ENCODE measurements around the gene KCNMA1.
"Not testable (repeated sequence)": the region's sequence is repeated elsewhere in the genome, so short reads cannot be mapped to it uniquely, and the experiment has no call there.

Gene KCNMA1

DNA sequence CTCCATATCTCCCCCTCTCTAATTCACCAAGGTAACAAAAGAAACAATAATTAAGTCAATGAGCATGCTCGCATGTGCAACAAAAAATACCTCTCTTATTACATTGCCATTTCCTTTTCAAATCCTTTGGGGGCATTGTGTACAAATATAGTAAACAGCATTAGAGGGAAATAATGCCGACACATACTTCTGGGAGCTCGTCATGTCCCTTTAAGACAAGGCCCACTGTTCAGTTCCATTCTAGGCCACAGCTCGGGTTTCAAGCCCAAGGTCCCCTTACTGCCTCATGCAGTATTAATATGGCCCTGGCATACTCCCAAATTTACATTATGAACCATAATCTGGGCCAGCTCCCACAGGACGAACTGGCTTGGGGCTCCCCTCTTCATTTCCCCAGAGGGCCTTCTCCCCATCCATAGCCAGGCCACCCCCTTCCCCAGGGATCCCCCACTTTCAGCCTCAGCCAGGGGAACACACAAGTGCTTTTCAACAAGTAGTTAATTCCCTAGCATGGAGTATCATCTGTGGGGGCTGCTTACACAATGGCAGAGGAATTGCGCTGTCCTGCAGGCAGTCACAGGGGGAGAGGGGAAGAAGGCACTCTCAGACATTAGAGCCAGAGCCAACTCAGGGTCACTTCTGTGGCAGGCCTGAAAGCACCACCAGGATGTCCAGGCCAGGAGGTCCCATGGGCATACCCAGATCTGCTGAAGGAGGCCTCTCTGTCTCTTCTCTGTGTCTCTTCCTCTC, 110.6 kb downstream of the KCNMA1 start:
- Mint-ChIP-seq H3K36me3 (ENCODE audit: low read depth) (no peaks in the 10 kb centered on the region), H3K9me3 (no peaks in the 10 kb centered on the region), H3K27me3 (peaks cover 11% of the 10 kb centered on the region), H3K4me1 (ENCODE audit: low read depth) (no peaks in the 10 kb centered on the region), H3K4me3 (no peak overlapping the region), H3K27ac (no peak overlapping the region)

DNA sequence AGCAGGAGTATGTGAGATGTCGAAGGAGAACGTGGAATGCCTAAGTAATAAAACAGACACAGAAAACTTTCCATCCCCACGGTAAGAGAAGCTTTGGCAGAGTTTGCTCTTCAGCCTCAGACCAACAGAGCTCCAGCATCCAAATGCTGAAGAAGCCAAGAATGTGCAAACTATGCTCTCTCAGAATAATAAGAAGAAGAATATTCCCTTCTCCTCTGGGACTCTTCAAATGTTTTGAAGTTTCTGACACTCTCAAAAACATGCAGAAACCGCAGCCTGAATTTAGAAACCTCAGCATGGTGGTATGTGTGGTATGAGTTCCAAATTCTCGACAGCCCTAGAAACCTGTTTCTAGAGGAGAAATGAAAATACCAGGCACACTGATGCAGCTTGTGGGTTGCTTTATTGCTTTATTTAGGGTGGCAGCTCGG, 113.3 kb downstream of the KCNMA1 start:
- Mint-ChIP-seq H3K4me1 (ENCODE audit: low read depth) (no peaks in the 10 kb centered on the region), H3K9me3 (no peaks in the 10 kb centered on the region), H3K4me3 (no peak overlapping the region), H3K36me3 (ENCODE audit: low read depth) (no peaks in the 10 kb centered on the region), H3K27ac (no peak overlapping the region), H3K27me3 (peaks cover 9% of the 10 kb centered on the region)

- H3K4me1 Mint-ChIP-seq (ENCODE audit: low read depth), result no peaks in the 10 kb centered on the region
- H3K9me3 Mint-ChIP-seq, result peaks cover 4% of the 10 kb centered on the region
- peaks cover 7% of the 10 kb centered on the region for H3K27me3 Mint-ChIP-seq
- no peak overlapping the region for H3K4me3 Mint-ChIP-seq
- H3K36me3 Mint-ChIP-seq (ENCODE audit: low read depth), result no peaks in the 10 kb centered on the region
- H3K27ac Mint-ChIP-seq, result no peak overlapping the region
Measured at GRCh38 chr10:77522268-77522809, 115.3 kb downstream of the KCNMA1 start.

GRCh38 chr10:77520995-77521394, 116.6 kb downstream of the KCNMA1 start:
- H3K4me1 Mint-ChIP-seq (ENCODE audit: low read depth), result no peaks in the 10 kb centered on the region
- H3K4me3 Mint-ChIP-seq, result no peak overlapping the region
- peaks cover 4% of the 10 kb centered on the region for H3K9me3 Mint-ChIP-seq
- H3K36me3 Mint-ChIP-seq (ENCODE audit: low read depth), result no peaks in the 10 kb centered on the region
- peaks cover 7% of the 10 kb centered on the region for H3K27me3 Mint-ChIP-seq
- H3K27ac Mint-ChIP-seq, result no peak overlapping the region

DNA sequence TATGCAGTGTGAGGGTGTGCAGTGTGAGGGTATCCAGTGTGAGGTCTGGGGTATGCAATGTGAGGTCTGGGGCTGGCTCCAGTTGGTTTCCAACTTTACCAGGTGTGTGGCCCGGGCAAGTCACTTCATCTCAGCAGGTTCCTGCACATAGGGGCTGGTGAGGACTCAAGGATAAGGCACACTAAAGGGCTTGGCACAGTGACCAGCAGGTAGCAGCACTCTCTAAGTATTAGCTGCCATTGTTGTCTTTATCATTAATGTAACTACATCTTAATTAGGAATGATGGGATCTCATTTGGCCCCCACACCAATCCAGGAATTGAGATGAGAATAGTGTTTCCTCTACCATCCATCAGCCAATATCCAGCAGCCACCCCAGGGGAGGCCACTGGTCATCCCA, 117.3 kb downstream of the KCNMA1 start:
- H3K36me3 Mint-ChIP-seq (ENCODE audit: low read depth), result no peaks in the 10 kb centered on the region

GRCh38 chr10:77519791-77520190, 117.8 kb downstream of the KCNMA1 start:
- H3K36me3 Mint-ChIP-seq (ENCODE audit: low read depth); H3K4me1 Mint-ChIP-seq (ENCODE audit: low read depth); H3K9me3 Mint-ChIP-seq; H3K27ac Mint-ChIP-seq; H3K27me3 Mint-ChIP-seq; H3K4me3 Mint-ChIP-seq: not testable (repeated sequence)

More for the DNA sequence above, 117.3 kb downstream of the KCNMA1 start:
- Mint-ChIP-seq H3K27ac (no peak overlapping the region), H3K9me3 (peaks cover 4% of the 10 kb centered on the region), H3K4me1 (ENCODE audit: low read depth) (no peaks in the 10 kb centered on the region), H3K27me3 (peaks cover 7% of the 10 kb centered on the region), H3K4me3 (no peak overlapping the region)

GRCh38 chr10:77518910-77519274, 118.7 kb downstream of the KCNMA1 start:
- Mint-ChIP-seq H3K27ac (peak overlapping the region; percentile 59), H3K4me3 (no peak overlapping the region), H3K27me3 (peaks cover 7% of the 10 kb centered on the region), H3K4me1 (ENCODE audit: low read depth) (no peaks in the 10 kb centered on the region), H3K36me3 (ENCODE audit: low read depth) (no peaks in the 10 kb centered on the region), H3K9me3 (peaks cover 4% of the 10 kb centered on the region)

GRCh38 chr10:77518241-77518909, 119.2 kb downstream of the KCNMA1 start:
- no peaks in the 10 kb centered on the region for H3K36me3 Mint-ChIP-seq (ENCODE audit: low read depth)
- peaks cover 7% of the 10 kb centered on the region for H3K27me3 Mint-ChIP-seq
- no peaks in the 10 kb centered on the region for H3K4me1 Mint-ChIP-seq (ENCODE audit: low read depth)
- H3K9me3 Mint-ChIP-seq, result peaks cover 4% of the 10 kb centered on the region
- no peak overlapping the region for H3K4me3 Mint-ChIP-seq
- no peak overlapping the region for H3K27ac Mint-ChIP-seq

DNA sequence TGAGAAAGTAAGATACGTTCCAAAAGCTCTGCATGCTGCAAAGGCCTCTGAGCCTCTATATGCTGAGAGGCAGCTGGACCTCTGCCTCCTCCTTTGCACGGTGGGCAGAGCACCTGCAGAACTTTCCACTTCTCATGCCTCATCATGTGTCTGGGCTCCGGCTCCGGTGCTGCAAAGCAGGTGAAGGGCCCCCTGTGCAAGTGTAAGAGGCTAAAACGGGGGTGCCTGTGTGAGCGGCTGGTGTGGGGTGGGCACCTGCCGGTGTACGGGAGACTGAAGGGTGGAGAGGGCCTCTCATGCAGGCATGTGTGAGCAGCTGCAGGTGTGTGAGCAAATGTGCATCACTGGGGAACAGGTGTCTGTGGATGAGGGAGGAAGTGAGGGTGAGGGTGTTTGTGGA, 121.0 kb downstream of the KCNMA1 start:
- Mint-ChIP-seq H3K27ac (no peak overlapping the region), H3K4me3 (no peak overlapping the region), H3K9me3 (peaks cover 4% of the 10 kb centered on the region), H3K36me3 (ENCODE audit: low read depth) (no peaks in the 10 kb centered on the region), H3K4me1 (ENCODE audit: low read depth) (no peaks in the 10 kb centered on the region), H3K27me3 (no peaks in the 10 kb centered on the region)

DNA sequence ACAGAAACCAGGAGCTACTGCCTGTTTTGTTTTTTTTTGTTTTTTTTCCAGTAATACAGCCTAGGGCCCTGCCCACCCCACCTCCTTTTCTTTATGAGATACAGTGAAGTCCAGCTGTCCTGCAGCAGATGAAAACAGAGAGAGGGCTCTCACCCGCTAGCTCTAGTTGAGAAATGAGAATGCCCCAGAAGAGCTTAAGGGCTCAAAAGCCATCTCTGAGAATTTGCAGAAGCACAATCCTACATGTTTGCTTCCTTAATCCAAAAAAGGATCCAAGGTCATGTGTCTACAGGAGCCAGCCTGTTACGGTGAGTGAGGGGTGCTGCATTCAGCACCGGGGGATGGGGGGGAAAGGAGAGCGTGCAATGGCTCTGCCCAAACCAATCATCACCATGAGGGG, 122.7 kb downstream of the KCNMA1 start:
- Mint-ChIP-seq H3K4me1 (ENCODE audit: low read depth) (no peaks in the 10 kb centered on the region), H3K4me3 (no peak overlapping the region), H3K27ac (no peak overlapping the region), H3K9me3 (peaks cover 4% of the 10 kb centered on the region), H3K36me3 (ENCODE audit: low read depth) (no peaks in the 10 kb centered on the region), H3K27me3 (peaks cover 9% of the 10 kb centered on the region)

GRCh38 chr10:77513781-77514331, 123.8 kb downstream of the KCNMA1 start:
- H3K9me3 Mint-ChIP-seq, result peaks cover under 1% of the 10 kb centered on the region
- no peak overlapping the region for H3K4me3 Mint-ChIP-seq
- H3K4me1 Mint-ChIP-seq (ENCODE audit: low read depth), result no peaks in the 10 kb centered on the region
- no peaks in the 10 kb centered on the region for H3K36me3 Mint-ChIP-seq (ENCODE audit: low read depth)
- peaks cover 12% of the 10 kb centered on the region for H3K27me3 Mint-ChIP-seq
- H3K27ac Mint-ChIP-seq, result no peak overlapping the region

DNA sequence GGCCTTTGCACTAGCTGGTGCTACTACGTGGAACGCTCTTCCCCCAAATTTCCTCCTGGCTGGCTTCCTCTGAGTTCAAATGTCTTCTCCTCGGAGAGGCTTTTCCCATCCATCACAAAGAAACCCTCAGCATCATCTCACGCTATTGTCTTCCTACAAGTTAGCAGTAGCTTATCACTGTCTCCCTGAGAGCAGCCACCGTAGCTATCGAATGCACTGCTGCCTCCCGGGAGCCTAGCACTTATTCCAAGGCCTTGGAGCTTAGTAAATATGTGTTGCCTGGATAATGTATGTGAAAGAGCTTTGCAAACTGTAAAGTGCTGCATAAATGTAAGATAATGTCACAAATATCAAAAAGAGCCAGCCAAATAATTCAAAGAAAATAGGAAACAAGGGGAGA, 124.4 kb downstream of the KCNMA1 start:
- Mint-ChIP-seq H3K27ac (no peak overlapping the region), H3K36me3 (ENCODE audit: low read depth) (no peaks in the 10 kb centered on the region), H3K4me3 (no peak overlapping the region), H3K4me1 (ENCODE audit: low read depth) (no peaks in the 10 kb centered on the region), H3K27me3 (peaks cover 15% of the 10 kb centered on the region), H3K9me3 (no peaks in the 10 kb centered on the region)

DNA sequence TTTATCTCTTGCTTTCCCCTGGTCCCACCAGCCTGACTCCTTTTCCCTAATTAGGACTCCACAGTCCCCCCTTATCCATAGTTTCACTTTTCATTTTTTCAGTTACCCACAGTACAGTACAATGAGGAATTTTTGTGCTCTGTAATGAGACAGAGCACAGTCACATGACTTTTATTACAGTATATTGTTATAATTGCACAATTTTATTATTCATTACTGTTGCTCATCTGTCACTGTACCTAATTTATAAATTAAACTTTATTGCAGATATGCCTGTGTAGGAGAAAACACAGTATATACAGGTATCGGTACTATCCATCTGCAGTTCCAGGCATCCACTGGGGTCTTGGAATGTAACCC, 125.4 kb downstream of the KCNMA1 start:
- peaks cover 21% of the 10 kb centered on the region for H3K27me3 Mint-ChIP-seq
- no peaks in the 10 kb centered on the region for H3K9me3 Mint-ChIP-seq
- no peaks in the 10 kb centered on the region for H3K4me1 Mint-ChIP-seq (ENCODE audit: low read depth)
- no peaks in the 10 kb centered on the region for H3K36me3 Mint-ChIP-seq (ENCODE audit: low read depth)
- H3K27ac Mint-ChIP-seq, result no peak overlapping the region
- no peak overlapping the region for H3K4me3 Mint-ChIP-seq

- H3K27me3 Mint-ChIP-seq, result peaks cover 27% of the 10 kb centered on the region
- H3K4me1 Mint-ChIP-seq (ENCODE audit: low read depth), result no peaks in the 10 kb centered on the region
- H3K27ac Mint-ChIP-seq, result no peak overlapping the region
- H3K36me3 Mint-ChIP-seq (ENCODE audit: low read depth), result no peaks in the 10 kb centered on the region
- H3K9me3 Mint-ChIP-seq, result no peaks in the 10 kb centered on the region
- H3K4me3 Mint-ChIP-seq, result no peak overlapping the region
Measured at GRCh38 chr10:77511498-77512218, 126.0 kb downstream of the KCNMA1 start.

DNA sequence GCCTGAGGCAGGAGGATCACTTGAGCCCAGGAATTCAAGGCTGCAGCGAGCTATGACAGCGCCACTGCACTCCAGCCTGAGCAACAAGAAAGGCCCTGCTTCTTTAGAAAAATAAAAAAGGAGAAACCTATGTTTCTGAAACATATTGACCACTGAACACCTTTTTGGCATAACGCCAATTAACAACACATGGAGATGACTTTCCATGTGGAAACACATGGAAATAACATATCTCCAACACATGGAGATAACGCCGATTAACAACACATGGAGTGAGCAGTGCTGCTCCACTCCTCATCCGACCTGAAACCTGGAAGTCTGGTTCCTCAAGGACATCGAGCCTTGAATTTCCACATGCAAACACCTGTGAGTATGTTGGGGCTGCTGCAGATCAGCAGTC, 126.9 kb downstream of the KCNMA1 start:
- no peaks in the 10 kb centered on the region for H3K9me3 Mint-ChIP-seq
- H3K36me3 Mint-ChIP-seq (ENCODE audit: low read depth), result no peaks in the 10 kb centered on the region
- H3K27ac Mint-ChIP-seq, result no peak overlapping the region
- no peak overlapping the region for H3K4me3 Mint-ChIP-seq
- peaks cover 33% of the 10 kb centered on the region for H3K27me3 Mint-ChIP-seq
- H3K4me1 Mint-ChIP-seq (ENCODE audit: low read depth), result peaks cover 6% of the 10 kb centered on the region
